ENCODE data around the gene NUB1.

DNA sequence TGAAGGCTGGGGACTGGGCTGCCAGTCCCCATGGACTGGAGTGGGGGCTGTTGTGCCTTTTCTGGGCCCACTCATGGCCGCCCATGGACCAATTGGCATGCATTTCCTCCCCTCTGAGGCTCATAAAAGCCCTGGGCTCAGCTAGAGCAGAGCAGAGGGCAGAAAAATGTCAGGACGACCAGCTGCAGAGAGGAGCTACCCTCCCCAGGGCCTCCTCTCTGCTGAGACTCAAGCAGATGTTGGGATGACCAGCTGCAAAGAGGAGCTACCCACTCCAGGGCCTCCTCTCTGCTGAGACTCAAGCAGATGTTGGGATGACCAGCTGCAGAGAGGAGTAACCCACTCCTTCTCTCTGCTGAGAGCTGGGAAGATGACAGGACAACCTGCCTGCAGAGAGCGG, 20.3 kb upstream of the NUB1 start:
- TF ChIP-seq, protein P1, sequence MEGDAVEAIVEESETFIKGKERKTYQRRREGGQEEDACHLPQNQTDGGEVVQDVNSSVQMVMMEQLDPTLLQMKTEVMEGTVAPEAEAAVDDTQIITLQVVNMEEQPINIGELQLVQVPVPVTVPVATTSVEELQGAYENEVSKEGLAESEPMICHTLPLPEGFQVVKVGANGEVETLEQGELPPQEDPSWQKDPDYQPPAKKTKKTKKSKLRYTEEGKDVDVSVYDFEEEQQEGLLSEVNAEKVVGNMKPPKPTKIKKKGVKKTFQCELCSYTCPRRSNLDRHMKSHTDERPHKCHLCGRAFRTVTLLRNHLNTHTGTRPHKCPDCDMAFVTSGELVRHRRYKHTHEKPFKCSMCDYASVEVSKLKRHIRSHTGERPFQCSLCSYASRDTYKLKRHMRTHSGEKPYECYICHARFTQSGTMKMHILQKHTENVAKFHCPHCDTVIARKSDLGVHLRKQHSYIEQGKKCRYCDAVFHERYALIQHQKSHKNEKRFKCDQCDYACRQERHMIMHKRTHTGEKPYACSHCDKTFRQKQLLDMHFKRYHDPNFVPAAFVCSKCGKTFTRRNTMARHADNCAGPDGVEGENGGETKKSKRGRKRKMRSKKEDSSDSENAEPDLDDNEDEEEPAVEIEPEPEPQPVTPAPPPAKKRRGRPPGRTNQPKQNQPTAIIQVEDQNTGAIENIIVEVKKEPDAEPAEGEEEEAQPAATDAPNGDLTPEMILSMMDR (IDR thresholded peaks at IDR 0.05): no peak
- TF ChIP-seq POLR2AphosphoS5 (IDR thresholded peaks at IDR 0.05): no peak
